Erythroblast (primary cell): ENCODE results near the gene YLPM1.

Experiments
- DNase-seq, 2 experiments: peaks; one replicate each; lab custom pipeline; 2025; lab: John Stamatoyannopoulos, UW
- GATA1 ChIP-seq: IDR thresholded peaks from 2 replicates; pipeline ENCODE4 v1.6.1; 2011; ENCODE audit warnings: low read depth, mild to moderate bottlenecking, control low read depth, low read length, moderate library complexity
- POLR2A ChIP-seq: IDR thresholded peaks from 2 replicates; pipeline ENCODE4 v1.6.1; 2011; ENCODE audit warnings: mild to moderate bottlenecking, low read length

Gene YLPM1

DNA sequence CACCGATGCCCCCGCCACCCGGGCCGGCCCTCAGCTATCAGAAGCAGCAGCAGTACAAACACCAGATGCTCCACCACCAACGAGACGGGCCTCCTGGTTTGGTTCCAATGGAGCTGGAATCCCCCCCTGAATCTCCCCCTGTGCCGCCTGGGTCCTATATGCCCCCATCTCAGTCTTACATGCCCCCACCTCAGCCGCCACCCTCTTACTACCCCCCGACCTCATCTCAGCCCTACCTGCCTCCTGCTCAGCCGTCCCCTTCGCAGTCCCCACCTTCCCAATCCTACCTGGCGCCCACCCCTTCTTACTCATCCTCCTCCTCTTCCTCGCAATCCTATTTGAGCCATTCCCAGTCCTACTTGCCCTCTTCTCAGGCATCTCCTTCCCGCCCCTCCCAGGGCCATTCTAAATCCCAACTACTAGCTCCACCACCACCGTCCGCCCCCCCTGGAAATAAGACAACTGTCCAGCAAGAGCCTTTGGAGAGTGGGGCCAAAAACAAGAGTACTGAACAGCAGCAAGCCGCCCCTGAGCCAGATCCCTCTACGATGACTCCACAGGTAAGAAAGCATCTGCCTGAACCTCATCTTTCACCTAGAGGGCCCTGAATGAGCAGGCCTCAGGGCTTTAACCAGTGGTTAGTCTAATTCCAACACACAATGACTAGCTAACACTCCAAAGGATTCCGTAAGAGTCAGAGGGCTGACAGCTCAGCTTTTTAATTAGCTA lies 851 bp downstream of the YLPM1 start:
- DNase-seq: peak; percentile 49 to 55
- TF ChIP-seq POLR2A: no peak
- no peak for TF ChIP-seq GATA1

DNA sequence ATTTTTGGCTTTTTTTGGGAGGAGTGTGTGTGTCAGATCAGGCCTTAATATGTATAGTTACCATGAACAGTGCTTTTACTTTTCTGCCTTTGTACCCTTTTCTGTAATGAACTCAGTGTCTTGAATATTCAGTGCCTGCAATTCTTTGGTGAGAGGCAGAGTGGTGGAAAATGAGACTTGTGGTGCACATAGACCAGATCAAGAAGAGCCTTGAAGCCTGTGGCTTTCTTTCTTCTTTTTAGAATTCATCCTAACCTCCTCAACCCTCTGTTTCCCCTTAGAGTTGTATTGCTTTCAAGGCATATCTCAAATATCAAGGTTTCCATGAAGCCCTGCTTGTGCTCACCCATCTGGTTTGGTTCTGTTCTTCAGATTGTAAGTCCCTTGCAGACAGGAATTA lies 2.6 kb downstream of the YLPM1 start:
- DNase-seq: peak; percentile 10 to 15
- TF ChIP-seq POLR2A (no peak), GATA1 (no peak)

DNA sequence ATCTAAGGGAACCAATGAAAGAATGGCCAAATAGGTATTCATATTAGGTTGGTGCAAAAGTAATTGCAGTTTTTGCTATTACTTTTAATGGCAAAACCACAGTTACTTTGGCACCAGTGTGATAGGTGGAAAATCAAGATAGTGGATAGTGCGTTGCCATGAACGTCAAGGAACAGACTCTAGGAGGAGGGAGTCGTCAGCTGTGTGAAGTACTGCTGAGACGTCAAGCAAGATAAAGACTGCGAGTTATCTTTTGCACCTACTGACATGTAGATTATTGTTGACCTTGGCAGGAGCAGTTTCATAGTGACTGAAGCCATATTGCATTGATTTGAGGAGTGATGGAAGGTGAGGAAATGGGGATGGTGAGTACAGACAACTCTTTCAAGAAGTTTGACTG lies 8.3 kb downstream of the YLPM1 start:
- peak; percentile 32 to 80 for DNase-seq
- TF ChIP-seq GATA1 (no peak), POLR2A (no peak)

DNA sequence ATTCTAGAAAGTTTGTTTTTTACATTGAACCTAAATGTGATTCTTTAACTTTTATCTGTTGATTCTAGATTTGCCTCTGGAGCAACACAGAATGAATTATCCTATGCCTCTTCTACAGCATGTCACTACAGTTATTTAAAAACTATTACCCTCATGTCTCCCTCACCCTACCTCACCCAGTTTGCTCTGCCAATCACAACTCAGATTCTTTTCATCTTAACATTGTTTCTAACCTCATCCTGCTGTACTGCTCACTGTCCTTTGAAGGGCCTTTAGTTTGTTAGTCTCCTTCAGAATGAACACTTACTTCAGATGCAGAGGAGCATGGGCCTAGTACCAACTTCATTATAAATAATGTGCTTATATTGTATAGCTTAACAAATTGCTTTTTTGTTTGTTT lies 21.5 kb downstream of the YLPM1 start:
- no peak for DNase-seq
- TF ChIP-seq POLR2A (no peak), GATA1 (no peak)

DNA sequence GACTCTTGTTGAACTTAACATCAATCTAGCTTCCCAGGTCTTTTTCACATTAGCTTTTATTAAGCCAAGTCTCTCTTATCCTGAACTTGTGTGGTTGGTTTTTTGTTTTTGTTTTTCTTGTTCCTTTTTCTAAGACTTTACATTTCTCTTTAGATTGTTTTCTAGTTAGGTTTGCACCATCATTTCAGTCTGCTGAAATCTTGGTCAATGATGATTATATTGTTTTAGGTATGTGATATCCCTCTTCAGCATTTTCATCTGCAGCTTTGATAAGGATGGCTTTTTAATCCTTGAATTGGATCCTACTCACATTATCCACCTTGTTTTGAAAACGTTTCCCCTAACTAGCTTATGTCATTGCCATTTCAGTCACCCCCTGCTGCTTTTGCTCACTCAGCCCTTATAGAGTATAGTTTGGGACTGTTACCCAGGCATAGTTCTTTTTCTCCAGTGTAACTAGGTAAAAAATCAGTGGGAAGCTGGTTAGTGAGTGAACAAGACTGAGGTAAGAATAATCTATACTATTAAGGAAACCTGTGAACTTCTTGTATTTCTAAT lies 22.0 kb downstream of the YLPM1 start:
- no peak for TF ChIP-seq GATA1
- DNase-seq: no peak

DNA sequence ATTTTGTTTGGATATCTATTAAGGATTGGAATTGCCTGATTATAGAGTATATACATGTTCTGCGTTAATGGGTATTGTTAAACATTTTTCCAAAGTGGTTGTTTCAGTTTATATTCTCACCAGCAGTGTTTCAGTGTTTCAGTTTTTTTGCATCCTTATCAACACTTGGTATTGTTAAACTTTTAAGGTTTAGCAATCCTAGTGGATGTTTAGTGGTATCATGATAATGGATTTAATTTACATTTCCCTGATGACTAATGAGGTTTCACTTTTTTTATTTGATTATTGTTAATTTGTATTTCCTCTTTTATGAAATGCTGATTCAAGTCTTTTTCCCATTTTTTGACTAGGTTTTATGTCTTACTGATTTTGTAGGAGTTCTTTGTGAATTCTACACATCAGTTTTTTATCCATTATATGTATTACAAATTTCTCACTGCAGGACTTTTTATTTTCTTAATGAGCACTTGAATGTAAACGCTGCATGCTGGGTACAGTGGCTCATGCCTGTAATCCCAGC lies 23.7 kb downstream of the YLPM1 start:
- TF ChIP-seq GATA1: no peak
- TF ChIP-seq POLR2A: no peak
- DNase-seq: no peak

DNA sequence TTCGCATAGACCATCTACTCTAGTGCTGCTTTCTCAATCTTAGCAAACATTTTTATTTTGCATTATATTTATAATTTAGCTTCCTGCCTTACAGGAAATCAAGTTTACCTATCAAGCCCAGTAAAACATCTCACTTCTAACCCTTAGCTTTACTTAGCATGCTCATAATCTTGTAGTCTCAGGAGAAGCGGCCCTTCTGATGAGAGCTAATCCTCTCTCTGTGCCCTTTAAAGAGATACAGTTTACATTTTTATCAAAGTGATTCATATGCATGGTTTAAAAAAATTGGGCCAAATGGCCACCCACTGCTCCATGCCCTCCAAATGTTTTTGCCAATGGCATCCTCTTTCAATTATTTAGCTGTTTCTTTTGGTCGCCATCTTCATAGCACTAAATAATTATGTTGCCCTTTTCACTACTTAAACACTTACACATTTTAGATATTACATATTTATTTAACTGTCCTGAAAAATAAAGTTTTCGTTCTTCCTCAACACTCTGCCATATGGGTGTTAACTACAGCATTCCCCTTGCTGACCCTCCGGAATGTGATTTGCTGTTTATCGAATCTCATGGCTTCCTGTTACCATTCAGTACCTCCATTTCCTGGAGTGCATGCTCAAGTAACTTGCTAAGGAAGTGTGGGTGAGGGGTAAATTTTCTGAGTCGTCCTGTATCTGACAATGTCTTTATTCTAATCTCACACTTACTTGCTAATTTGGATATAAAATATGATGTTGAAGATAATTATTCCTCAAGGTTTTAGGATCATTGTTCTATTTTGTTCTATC lies 29.3 kb downstream of the YLPM1 start:
- DNase-seq: no peak
- TF ChIP-seq POLR2A (no peak), GATA1 (no peak)

DNA sequence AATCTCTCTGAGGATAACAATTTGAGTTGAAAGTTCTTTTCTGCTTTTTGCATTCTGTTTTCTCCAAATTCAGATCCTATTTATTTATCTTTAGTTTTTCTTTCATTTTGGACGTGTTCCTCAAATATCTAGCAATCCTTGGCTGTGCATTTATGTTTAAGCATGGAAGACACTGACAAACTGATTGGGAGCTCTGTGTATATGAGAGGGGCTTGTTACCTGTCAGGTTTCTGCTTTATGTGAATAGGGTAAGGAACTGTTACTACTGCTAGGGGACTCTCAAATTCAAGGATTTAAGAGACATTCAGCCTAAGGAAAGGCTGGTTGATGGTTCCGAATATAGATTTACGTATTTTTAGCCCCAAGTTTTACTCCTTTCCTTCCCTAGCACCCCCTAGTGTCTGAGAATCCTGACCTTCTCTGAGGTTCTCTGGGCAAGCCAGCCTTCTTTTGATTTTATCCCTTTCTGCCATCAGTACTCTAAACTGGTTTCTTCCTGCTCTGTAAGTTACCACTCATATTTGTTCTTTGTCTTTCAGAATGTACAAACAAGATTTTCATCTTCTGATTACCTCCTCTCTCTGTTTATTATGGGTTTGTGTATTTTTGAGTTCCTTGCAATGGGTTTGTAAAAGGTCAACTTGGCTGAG lies 30.5 kb downstream of the YLPM1 start:
- peak; percentile 29 to 48 for DNase-seq
- no peak for TF ChIP-seq POLR2A
- TF ChIP-seq GATA1: no peak

DNA sequence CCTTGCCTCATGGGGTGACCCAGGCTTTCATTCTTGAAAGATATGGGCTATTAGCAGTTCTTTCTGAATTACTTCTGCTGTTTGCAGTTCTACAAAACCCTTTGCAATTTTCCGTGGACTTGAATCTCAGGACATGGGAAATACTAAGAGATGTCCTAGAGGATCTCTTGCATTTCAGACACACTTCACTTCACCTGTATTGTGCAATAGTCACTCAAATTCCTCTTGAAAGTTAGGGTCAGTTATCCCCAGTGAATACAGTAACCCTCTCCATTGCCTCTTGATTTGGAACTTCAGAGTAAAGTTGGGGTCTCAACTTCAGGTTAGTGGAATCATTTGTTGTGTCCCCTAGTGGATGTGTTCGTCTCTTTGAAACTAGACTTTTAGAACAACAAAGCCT lies 31.8 kb downstream of the YLPM1 start:
- TF ChIP-seq POLR2A (no peak), GATA1 (no peak)
- no peak for DNase-seq

DNA sequence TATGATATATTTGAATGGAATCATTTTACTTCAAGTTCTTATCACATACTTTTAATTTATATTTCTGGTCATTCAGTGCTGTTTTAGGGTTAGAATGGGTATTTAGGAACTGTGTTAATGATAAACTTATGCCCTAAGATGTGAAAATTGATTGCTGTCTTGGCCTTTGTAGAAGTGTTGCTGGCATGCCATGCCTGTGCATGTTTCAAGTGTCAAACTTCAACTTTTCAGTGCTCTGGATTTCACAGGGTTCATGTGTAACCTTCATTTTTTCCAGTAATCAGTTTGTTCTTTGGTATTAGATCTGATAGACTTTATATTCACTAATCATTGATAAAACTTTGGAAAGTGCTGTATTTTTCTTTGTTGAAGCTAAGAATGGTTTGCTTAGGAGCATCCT lies 36.6 kb downstream of the YLPM1 start:
- TF ChIP-seq GATA1: no peak
- no peak for TF ChIP-seq POLR2A
- DNase-seq: no peak

DNA sequence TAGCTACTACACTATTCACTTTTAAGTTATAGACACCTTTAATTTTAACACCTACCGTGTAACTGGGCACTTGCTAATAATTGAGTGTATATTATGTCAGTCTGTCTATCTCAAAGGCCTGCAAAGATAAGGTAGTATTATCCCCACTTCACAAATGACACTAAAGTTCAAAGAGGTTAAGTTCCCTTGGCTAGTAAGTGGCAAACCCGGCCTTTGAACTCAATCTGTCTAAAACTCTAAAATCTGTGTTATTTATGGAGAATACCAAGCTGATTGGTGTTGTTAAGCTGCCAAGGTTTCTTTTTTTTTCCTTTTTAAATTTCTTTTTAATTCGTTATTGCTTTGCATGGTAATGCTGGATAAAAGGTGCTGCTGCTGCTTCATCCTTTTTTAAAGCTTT lies 37.7 kb downstream of the YLPM1 start:
- no peak for DNase-seq
- no peak for TF ChIP-seq POLR2A
- TF ChIP-seq GATA1: no peak

DNA sequence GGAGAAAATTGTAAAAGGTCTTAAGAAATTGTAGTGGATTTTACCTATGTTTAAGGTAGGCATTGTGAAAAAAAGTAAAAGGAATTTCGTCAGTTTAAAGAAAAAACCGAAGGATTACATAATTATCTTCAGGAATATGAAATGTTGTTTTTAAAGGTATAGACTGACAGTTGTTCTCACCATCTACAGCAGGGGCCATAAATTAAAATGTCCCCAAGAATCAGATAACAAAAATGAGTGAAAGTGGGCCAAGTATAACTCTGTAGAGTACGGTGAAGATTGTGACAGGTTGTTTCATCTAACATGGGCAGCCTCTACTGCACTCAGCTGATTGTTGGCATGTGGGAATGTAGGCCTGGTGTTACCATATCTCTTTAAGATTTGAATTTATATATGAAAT lies 38.3 kb downstream of the YLPM1 start:
- no peak for TF ChIP-seq POLR2A
- TF ChIP-seq GATA1: no peak
- DNase-seq: no peak

DNA sequence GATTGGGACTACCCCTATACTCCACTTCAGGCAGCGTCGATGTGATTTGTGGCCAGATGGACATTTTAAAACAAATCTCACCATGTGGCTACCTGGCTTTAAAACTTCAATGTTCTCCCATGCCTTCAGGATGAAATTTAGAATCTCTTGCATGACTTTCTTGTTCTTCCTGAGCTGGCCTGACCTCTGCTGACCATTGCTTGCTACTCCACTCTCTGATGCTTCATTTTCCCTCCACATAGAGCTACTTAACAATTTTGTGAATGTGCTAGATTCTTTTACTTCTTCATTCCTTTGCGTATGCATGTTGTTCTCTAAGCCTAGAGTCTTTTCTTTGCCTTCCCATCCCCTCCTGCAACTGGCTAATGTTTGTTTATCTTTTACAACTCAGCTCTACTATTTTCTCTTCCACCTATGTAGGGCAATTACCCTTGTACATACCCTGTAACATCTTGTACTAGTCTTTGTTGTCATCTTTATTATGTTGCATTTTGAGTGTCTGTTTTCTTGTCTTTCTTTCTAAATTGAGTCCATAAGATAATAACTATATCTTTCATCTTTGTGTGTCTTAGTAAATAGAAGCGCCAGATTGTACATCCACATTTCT lies 41.2 kb downstream of the YLPM1 start:
- DNase-seq: peak; percentile 60 to 73
- TF ChIP-seq POLR2A (no peak), GATA1 (no peak)
